Measurements from ENCODE around the gene MAPK12. TPM values are rescaled to one million over a fixed set of nuclear protein-coding genes. Genes with fewer than 3 reads are reported as not detected.
A peak's percentile ranks its signal among the peaks of the same experiment; 100 is the strongest.

MAPK12 gene
- total RNA-seq, 2 donors from 2014 or later = 8.9 to 10.4 TPM

GRCh38 chr22:50308597-50308935 lies 47.1 kb upstream of the MAPK12 start:
- ATAC-seq (ENCODE audit: insufficient number of reproducible peaks, low FRiP score, low read depth) (no peak), DNase-seq (ENCODE audit: low spot score) (no peak)
- Histone ChIP-seq H3K27me3 (replicated peaks; ENCODE audit: insufficient read depth) (no peaks in the 10 kb centered on the region), H3K36me3 (no peaks in the 10 kb centered on the region), H3K4me1 (ENCODE audit: control insufficient read depth in 1 of 2, low read depth in 2 of 2) (peaks cover 27 to 46% of the 10 kb centered on the region in 2 donors), H3K9me3 (no peaks in the 10 kb centered on the region), H3K4me3 (no peak overlapping the region), H3K27ac (peak overlapping the region; percentile 69 to 72)
- TF ChIP-seq CTCF (IDR thresholded peaks at IDR 0.05) = no peak

GRCh38 chr22:50307890-50308596 lies 46.6 kb upstream of the MAPK12 start:
- Histone ChIP-seq H3K27ac (peak overlapping the region; percentile 69 to 72), H3K4me3 (peak overlapping the region; percentile 16), H3K9me3 (no peaks in the 10 kb centered on the region), H3K27me3 (replicated peaks; ENCODE audit: insufficient read depth) (no peaks in the 10 kb centered on the region), H3K36me3 (no peaks in the 10 kb centered on the region), H3K4me1 (ENCODE audit: control insufficient read depth in 1 of 2, low read depth in 2 of 2) (peaks cover 32 to 51% of the 10 kb centered on the region in 2 donors)
- no peak for ATAC-seq (ENCODE audit: insufficient number of reproducible peaks, low FRiP score, low read depth)
- DNase-seq (ENCODE audit: low spot score) = no peak
- TF ChIP-seq CTCF (IDR thresholded peaks at IDR 0.05) = no peak

- Histone ChIP-seq H3K27me3 (replicated peaks; ENCODE audit: insufficient read depth) (no peaks in the 10 kb centered on the region), H3K4me3 (peak within 1 kb of the TSS; percentile 96), H3K36me3 (no peaks in the 10 kb centered on the region), H3K9me3 (no peaks in the 10 kb centered on the region), H3K27ac (peak within 1 kb of the TSS; percentile 90 to 95), H3K4me1 (ENCODE audit: control insufficient read depth in 1 of 2, low read depth in 2 of 2) (peaks cover 42 to 61% of the 10 kb centered on the region in 2 donors)
- TF ChIP-seq CTCF (IDR thresholded peaks at IDR 0.05) = no peak
- peak; percentile 51 for ATAC-seq (ENCODE audit: insufficient number of reproducible peaks, low FRiP score, low read depth)
- DNase-seq (ENCODE audit: low spot score) = no peak
Observed at GRCh38 chr22:50306753-50307749, 45.6 kb upstream of the MAPK12 start, which contains the start of gene PLXNB2. TSS of gene PLXNB2 (minus strand) at chr22:50307646. CDS start at chr22:50290584, 17,062 bp downstream.

GRCh38 chr22:50305923-50306566 lies 44.6 kb upstream of the MAPK12 start:
- no peak for TF ChIP-seq CTCF (IDR thresholded peaks at IDR 0.05)
- peak overlapping the region; percentile 96 for H3K4me3 ChIP-seq

More at GRCh38 chr22:50305923-50306566, 44.6 kb upstream of the MAPK12 start:
- peak overlapping the region; percentile 90 to 95 for H3K27ac ChIP-seq
- no peaks in the 10 kb centered on the region for H3K27me3 ChIP-seq (replicated peaks; ENCODE audit: insufficient read depth)
- ATAC-seq (ENCODE audit: insufficient number of reproducible peaks, low FRiP score, low read depth) = peak; percentile 16
- peak; percentile 85 for DNase-seq (ENCODE audit: low spot score)
- H3K36me3 ChIP-seq = no peaks in the 10 kb centered on the region
- no peaks in the 10 kb centered on the region for H3K9me3 ChIP-seq
- peaks cover 52 to 71% of the 10 kb centered on the region in 2 donors for H3K4me1 ChIP-seq (ENCODE audit: control insufficient read depth in 1 of 2, low read depth in 2 of 2)

All from thoracic aorta (tissue), 2 donors.